HepG2 (cell line): Measurements from ENCODE around the gene ZNF860. TPM values are rescaled to one million over a fixed set of nuclear protein-coding genes. Genes with fewer than 3 reads are reported as not detected.
"Not testable (repeated sequence)": the region's sequence is repeated elsewhere in the genome, so short reads cannot be mapped to it uniquely, and the experiment has no call there.

ENCODE experiments used
- ATAC-seq: fragments of 200-7000 bp; cut with Tn5 transposase; 3 replicates; pipeline ENCODE4 v1.9.1; 2020; ENCODE audit warnings: mild to moderate bottlenecking, moderate library complexity
- BruUV-seq: library from RNA; stranded (reverse); fragments of 400-500 nt; replicated peaks from 2 replicates; lab custom pipeline; 2021; lab: Mats Ljungman, UMichigan
- CTCF ChIA-PET: fragments of 300-600 bp; formaldehyde crosslinking; extraction: SDS; loops from one replicate; lab custom pipeline; 2021; ENCODE audit warnings: low total read pairs, inconsistent platforms, low intra/inter-chr PET ratio; lab: Yijun Ruan, JAX
- POLR2A ChIA-PET: fragments of 350-600 bp; sonication (Branson Sonifier 250); formaldehyde crosslinking; loops from one replicate; lab custom pipeline; 2020; ENCODE audit warnings: antibody characterized with exemption, inconsistent platforms; lab: Yijun Ruan, JAX
- DNase-seq: peaks from one replicate; pipeline ENCODE4 v3.0.0-alpha.2; 2015; ENCODE audit warnings: low spot score
- FAIRE-seq: peaks from 3 replicates; lab custom pipeline; 2011; peaks lifted over from hg19 to GRCh38; lab: Jason Lieb, UNC
- H2AFZ ChIP-seq: one replicate; pipeline ENCODE4 v1.6.1; 2011; ENCODE audit warnings: low read length, inconsistent platforms
- H3K27ac ChIP-seq: fragments of 300-600 bp; 3 replicates; pipeline ENCODE4 v1.8.0; 2011; ENCODE audit warnings: mixed run types, mild to moderate bottlenecking, mixed read lengths, low read length, inconsistent platforms; ENCODE audit not compliant: insufficient read depth; ENCODE audit errors: extremely low read length
- H3K27me3 ChIP-seq, 2 experiments: fragments of 200-600 bp in 1 of 2; 2 replicates in 1 of 2; 3 replicates in 1 of 2; pipeline versions ENCODE4 v1.6.0 to v1.8.0; 2011; ENCODE audit warnings: low read length in 2 of 2, mild to moderate bottlenecking in 2 of 2, moderate library complexity in 2 of 2, inconsistent platforms in 1 of 2; ENCODE audit not compliant: insufficient read depth in 2 of 2, control insufficient read depth in 1 of 2
- H3K36me3 ChIP-seq, 2 experiments: fragments of 200-600 bp in 1 of 2; replicated peaks in 1 of 2; 2 replicates in 1 of 2; 3 replicates in 1 of 2; pipeline versions ENCODE4 v1.5.1 to v1.8.0; 2011; ENCODE audit warnings: low read length in 2 of 2, inconsistent platforms in 1 of 2; ENCODE audit not compliant: insufficient read depth in 2 of 2, control insufficient read depth in 1 of 2
- H3K4me1 ChIP-seq: 2 replicates; pipeline ENCODE4 v1.5.1; 2012; ENCODE audit warnings: low read length, inconsistent platforms; ENCODE audit not compliant: insufficient read depth
- H3K4me2 ChIP-seq: 2 replicates; pipeline ENCODE4 v1.6.0; 2011; ENCODE audit warnings: low read depth, low read length, inconsistent platforms
- H3K4me3 ChIP-seq, 3 experiments: fragments of 200-600 bp in 1 of 3; sonication (generic), shearing (Covaris generic) in 1 of 3; replicated peaks in 1 of 3; 2 replicates each; pipeline ENCODE4 v1.5.1; 2011 to 2016; ENCODE audit warnings: low read length in 3 of 3, inconsistent platforms in 2 of 3, low read depth in 2 of 3, mild to moderate bottlenecking in 2 of 3, control low read depth in 1 of 3, mixed read lengths in 1 of 3; ENCODE audit not compliant: insufficient read depth in 1 of 3
- H3K79me2 ChIP-seq: one replicate; pipeline ENCODE4 v1.6.1; 2011; ENCODE audit warnings: low read length, inconsistent platforms; ENCODE audit not compliant: insufficient read depth
- H3K9ac ChIP-seq: 2 replicates; pipeline ENCODE4 v1.6.0; 2011; ENCODE audit warnings: mild to moderate bottlenecking, low read depth, low read length, inconsistent platforms; ENCODE audit not compliant: insufficient read depth
- H3K9me3 ChIP-seq: 2 replicates; pipeline ENCODE4 v1.5.1; 2012; ENCODE audit warnings: mild to moderate bottlenecking, low read length
- H4K20me1 ChIP-seq: 2 replicates; pipeline ENCODE4 v1.6.0; 2011; ENCODE audit warnings: inconsistent platforms, mild to moderate bottlenecking, low read length, moderate library complexity; ENCODE audit not compliant: insufficient read depth
- CREB1 ChIP-seq, 2 experiments: fragments of 450-650 bp in 1 of 2; IDR thresholded peaks; 2 replicates each; pipeline ENCODE4 v1.6.1; 2016 to 2017; ENCODE audit warnings: control low read depth in 1 of 2, mild to moderate bottlenecking in 1 of 2, missing compliant biosample characterization in 1 of 2, missing genetic modification characterization in 1 of 2
- FOXK1 ChIP-seq: sonication (generic); formaldehyde crosslinking; IDR thresholded peaks from 2 replicates; pipeline ENCODE4 v1.4.0; 2020; ENCODE audit warnings: low read depth, missing genetic modification reagents, borderline replicate concordance
- MBNL3 ChIP-seq: fragments of 250-450 bp; sonication (Bioruptor Pico); conservative IDR thresholded peaks from 2 replicates; pipeline ENCODE4 v1.8.0; 2022; ENCODE audit warnings: mild to moderate bottlenecking, inconsistent platforms
- MED8 ChIP-seq: sonication (generic); formaldehyde crosslinking; IDR thresholded peaks from 2 replicates; pipeline ENCODE4 v1.8.1; 2023; ENCODE audit warnings: mild to moderate bottlenecking, missing genetic modification reagents; ENCODE audit not compliant: insufficient replicate concordance
- WIZ ChIP-seq: sonication (generic); formaldehyde crosslinking; IDR thresholded peaks from 2 replicates; pipeline ENCODE4 v1.5.1; 2020; ENCODE audit warnings: mild to moderate bottlenecking, missing genetic modification reagents
- ZNF678 ChIP-seq: sonication (generic); formaldehyde crosslinking; IDR thresholded peaks from 2 replicates; pipeline ENCODE4 v1.4.0; 2020; ENCODE audit warnings: mild to moderate bottlenecking, missing genetic modification reagents
- ZNF782 ChIP-seq: sonication (generic); formaldehyde crosslinking; IDR thresholded peaks from 2 replicates; pipeline ENCODE4 v1.4.0; 2020; ENCODE audit warnings: missing genetic modification reagents, mild to moderate bottlenecking, borderline replicate concordance
- WGBS: methylation state at CpG from one replicate; pipeline ENCODE4 v1.1.6; 2017; ENCODE audit warnings: low lambda C conversion rate; 5-methylcytosine and 5-hydroxymethylcytosine counted together
- in situ Hi-C: cut with HindIII; loops from 2 replicates; pipeline ENCODE4 v1.10.0; 2017; ENCODE audit warnings: low pct_unique_long_range_greater_than_20kb; ENCODE audit not compliant: extremely low pct_ligation_motif_present
- intact Hi-C: fragments of 100-400 bp; cut with micrococcal nuclease; formaldehyde crosslinking; loops from one replicate; pipeline ENCODE4 v1.10.0; 2022; ENCODE audit not compliant: unreplicated experiment
- polyA plus RNA-seq, 8 experiments: library from polyadenylated mRNA; depleted of rRNA in 3 of 8; stranded (reverse) in 7 of 8; unstranded in 1 of 8; fragments of >200 nt; fragmentation: Illumina TruSeq in 4 of 8; extraction: Trizol in 4 of 8; gene quantifications; 2 replicates each; pipeline versions ENCODE4 v1.2.1 to v1.2.3, GENCODE V29; 2011 to 2016; ENCODE audit warnings: low read depth in 4 of 8, missing spikeins in 1 of 8, mixed read lengths in 1 of 8; ENCODE audit not compliant: insufficient read depth in 1 of 8
- total RNA-seq, 5 experiments: library from RNA; depleted of rRNA; stranded (reverse); fragments of >200 nt; fragmentation: Illumina TruSeq; extraction: Trizol; gene quantifications; 2 replicates each; pipeline ENCODE4 v1.2.3, GENCODE V29; 2016; ENCODE audit warnings: low read depth in 1 of 5
- TF ChIP-seq, protein P1 (sequence below): sonication (generic); formaldehyde crosslinking; IDR thresholded peaks from 2 replicates; pipeline ENCODE4 v1.5.0; 2020; ENCODE audit warnings: missing genetic modification reagents
- TF ChIP-seq, protein P2 (sequence below), 2 experiments: sonication (generic) in 1 of 2; formaldehyde crosslinking in 1 of 2; IDR thresholded peaks; 2 replicates each; pipeline versions ENCODE4 v1.4.0 to v1.6.1; 2016 to 2020; ENCODE audit warnings: borderline replicate concordance in 1 of 2, low read depth in 1 of 2, mild to moderate bottlenecking in 1 of 2, missing genetic modification reagents in 1 of 2

The ZNF860 gene
- total and polyA plus RNA-seq, 2 of the 13 experiments (the other 11 are each of a cell fraction or from before 2014, with no cell fraction given) = 0.55 to 0.73 TPM

DNA sequence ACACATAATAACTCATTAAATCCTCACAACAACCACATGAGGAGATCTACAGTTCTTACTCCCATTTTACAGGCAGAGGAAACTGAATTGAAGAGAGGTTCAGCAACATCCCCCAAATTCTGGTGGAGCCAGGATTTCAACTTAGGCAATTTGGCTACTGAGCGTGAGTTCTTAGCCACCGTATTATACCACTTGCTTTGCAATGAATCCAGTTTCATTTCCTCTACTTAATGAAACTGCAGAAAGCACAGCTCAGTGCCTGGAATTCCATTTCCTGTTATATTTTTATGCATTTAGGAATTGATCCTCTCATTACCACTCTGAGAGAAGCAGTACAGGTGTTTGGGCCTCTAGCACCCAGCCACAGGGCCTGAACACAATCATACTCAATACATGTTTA lies 4.3 kb downstream of the ZNF860 start (continued):
- TF ChIP-seq, protein P1, sequence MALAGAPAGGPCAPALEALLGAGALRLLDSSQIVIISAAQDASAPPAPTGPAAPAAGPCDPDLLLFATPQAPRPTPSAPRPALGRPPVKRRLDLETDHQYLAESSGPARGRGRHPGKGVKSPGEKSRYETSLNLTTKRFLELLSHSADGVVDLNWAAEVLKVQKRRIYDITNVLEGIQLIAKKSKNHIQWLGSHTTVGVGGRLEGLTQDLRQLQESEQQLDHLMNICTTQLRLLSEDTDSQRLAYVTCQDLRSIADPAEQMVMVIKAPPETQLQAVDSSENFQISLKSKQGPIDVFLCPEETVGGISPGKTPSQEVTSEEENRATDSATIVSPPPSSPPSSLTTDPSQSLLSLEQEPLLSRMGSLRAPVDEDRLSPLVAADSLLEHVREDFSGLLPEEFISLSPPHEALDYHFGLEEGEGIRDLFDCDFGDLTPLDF (CRISPR knock-in tag) = no peak
- TF ChIP-seq, protein P2, sequence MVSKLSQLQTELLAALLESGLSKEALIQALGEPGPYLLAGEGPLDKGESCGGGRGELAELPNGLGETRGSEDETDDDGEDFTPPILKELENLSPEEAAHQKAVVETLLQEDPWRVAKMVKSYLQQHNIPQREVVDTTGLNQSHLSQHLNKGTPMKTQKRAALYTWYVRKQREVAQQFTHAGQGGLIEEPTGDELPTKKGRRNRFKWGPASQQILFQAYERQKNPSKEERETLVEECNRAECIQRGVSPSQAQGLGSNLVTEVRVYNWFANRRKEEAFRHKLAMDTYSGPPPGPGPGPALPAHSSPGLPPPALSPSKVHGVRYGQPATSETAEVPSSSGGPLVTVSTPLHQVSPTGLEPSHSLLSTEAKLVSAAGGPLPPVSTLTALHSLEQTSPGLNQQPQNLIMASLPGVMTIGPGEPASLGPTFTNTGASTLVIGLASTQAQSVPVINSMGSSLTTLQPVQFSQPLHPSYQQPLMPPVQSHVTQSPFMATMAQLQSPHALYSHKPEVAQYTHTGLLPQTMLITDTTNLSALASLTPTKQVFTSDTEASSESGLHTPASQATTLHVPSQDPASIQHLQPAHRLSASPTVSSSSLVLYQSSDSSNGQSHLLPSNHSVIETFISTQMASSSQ (IDR thresholded peaks at IDR 0.05; ENCODE audit: low read depth) = no peak
- TF ChIP-seq, protein P2 (CRISPR knock-in tag; IDR thresholded peaks at IDR 0.05; ENCODE audit: borderline replicate concordance) = no peak

DNA sequence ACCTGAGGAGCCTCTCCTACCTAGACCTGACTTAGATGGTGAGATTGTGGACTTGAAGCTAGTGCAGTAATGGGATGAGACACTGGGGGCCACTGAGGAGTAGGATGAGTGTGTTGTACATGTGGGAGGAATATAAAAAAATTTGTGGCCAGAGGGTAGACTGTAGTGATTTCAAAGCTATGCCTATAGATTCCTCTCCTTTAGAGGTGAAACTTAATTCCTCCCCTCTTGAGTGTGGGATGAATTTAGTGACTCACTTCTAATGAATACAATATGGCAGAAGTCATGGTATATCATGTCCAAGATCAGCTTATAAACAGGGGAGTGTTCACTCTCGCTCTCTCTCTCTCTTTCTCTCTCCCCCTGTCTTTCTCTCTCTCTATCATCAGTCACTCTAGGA lies 6.7 kb downstream of the ZNF860 start:
- WGBS = 95% methylated on average over 1 of the region's 1 CpG
- in situ Hi-C loops = no loop called here
- Histone ChIP-seq H3K9ac (no peak overlapping the region), H3K9me3 (no peaks in the 10 kb centered on the region; the same call in 1 of the 2 replicates), H3K27me3 (no peaks in the 10 kb centered on the region), H4K20me1 (no peaks in the 10 kb centered on the region), H3K4me3 (no peak overlapping the region), H3K79me2 (no peaks in the 10 kb centered on the region), H3K27ac (no peak overlapping the region), H3K4me2 (no peak overlapping the region), H3K4me1 (peaks cover 7% of the 10 kb centered on the region), H3K36me3 (no peaks in the 10 kb centered on the region), H2AFZ (no peak overlapping the region)
- BruUV-seq = no TSS peak
- CTCF ChIA-PET = no interaction called here
- POLR2A ChIA-PET = no interaction called here
- intact Hi-C loops = no loop called here
- TF ChIP-seq MED8 (CRISPR knock-in tag) (no peak), CREB1 (IDR thresholded peaks at IDR 0.05) (no peak), CREB1 (CRISPR knock-in tag; IDR thresholded peaks at IDR 0.05) (no peak), FOXK1 (no peak), ZNF678 (no peak), ZNF782 (no peak), MBNL3 (CRISPR knock-in tag) (no peak), WIZ (CRISPR knock-in tag) (no peak)
- FAIRE-seq (no peak), ATAC-seq (no peak), DNase-seq (no peak)

DNA sequence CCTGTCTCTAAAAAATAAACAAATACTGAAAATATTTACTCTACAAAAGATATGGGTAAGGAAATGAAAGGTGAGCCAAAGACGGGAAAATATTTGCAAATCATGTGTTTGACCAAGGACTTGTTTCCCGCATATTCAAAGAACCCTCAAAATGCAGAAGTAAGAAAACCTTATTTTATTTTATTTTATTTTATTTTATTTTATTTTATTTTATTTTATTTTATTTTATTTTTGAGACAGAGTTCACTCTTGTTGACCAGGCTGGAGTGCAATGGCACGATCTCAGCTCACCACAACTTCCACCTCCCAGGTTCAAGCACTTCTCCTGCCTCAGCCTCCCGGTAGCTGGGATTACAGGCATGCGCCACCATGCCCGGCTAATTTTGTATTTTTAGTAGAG lies 11.4 kb downstream of the ZNF860 start:
- H3K27me3 ChIP-seq, H3K27ac ChIP-seq, H4K20me1 ChIP-seq, FAIRE-seq, in situ Hi-C loops, BruUV-seq, CTCF ChIA-PET, H2AFZ ChIP-seq, H3K79me2 ChIP-seq, H3K36me3 ChIP-seq, H3K9me3 ChIP-seq, H3K4me1 ChIP-seq, H3K4me2 ChIP-seq, ATAC-seq, intact Hi-C loops, DNase-seq, H3K4me3 ChIP-seq, H3K9ac ChIP-seq: not testable (repeated sequence)
- POLR2A ChIA-PET = interaction anchor here (1.1 kb wide), 1 partner anchor 12 kb away, joined by 3 read pairs; the partner anchor contains the start of genes OSBPL10 and ZNF860
- 81% methylated on average over 6 of the region's 6 CpGs for WGBS
